ENCODE results near the gene MAP3K4.

GRCh38 chr6:161037873-161038228 is 46.3 kb downstream of the MAP3K4 start:
- TF ChIP-seq POLR2AphosphoS5 (IDR thresholded peaks at IDR 0.05; ENCODE audit: low read depth, low read length) (no peak), POLR2A (IDR thresholded peaks at IDR 0.05; ENCODE audit: low read depth, low read length) (no peak), TAF1 (IDR thresholded peaks at IDR 0.05; ENCODE audit: low read depth, low read length) (no peak), SPI1 (IDR thresholded peaks at IDR 0.05; ENCODE audit: low read depth, low read length) (no peak), PAX5 (IDR thresholded peaks at IDR 0.05; ENCODE audit: insufficient read depth, low read length, severe bottlenecking) (no peak)
